Activated T-helper 2 cell treated with anti-CD3 and anti-CD28 coated beads, Interferon-gamma antibody, Interleukin-2, Interleukin-4, amounts not matched to agents 10 μg/mL and 5 μg/mL and 100 μg/mL, durations not matched to agents 14 hours and 24 hours and 36 hours (primary cell): ENCODE results near the gene NOP14. TPM values are rescaled to one million over a fixed set of nuclear protein-coding genes. Genes with fewer than 3 reads are reported as not detected.
A peak's percentile ranks its signal among the peaks of the same experiment; 100 is the strongest.

Experiments used
- DNase-seq: peaks from one replicate; pipeline ENCODE4 v3.0.0; 2021; ENCODE audit warnings: low spot score
- H3K27ac Mint-ChIP-seq: one replicate; pipeline ENCODE4 v1.8.0; 2021; ENCODE audit warnings: mixed read lengths
- H3K27me3 Mint-ChIP-seq: one replicate; pipeline ENCODE4 v1.8.0; 2021; ENCODE audit warnings: low read depth, mixed read lengths
- H3K36me3 Mint-ChIP-seq: one replicate; pipeline ENCODE4 v1.8.0; 2021; ENCODE audit warnings: low read depth, mixed read lengths
- H3K4me1 Mint-ChIP-seq: one replicate; pipeline ENCODE4 v1.8.0; 2021; ENCODE audit warnings: low read depth, mixed read lengths
- H3K4me3 Mint-ChIP-seq: one replicate; pipeline ENCODE4 v1.8.0; 2021; ENCODE audit warnings: low read depth, mild to moderate bottlenecking, moderate library complexity, mixed read lengths
- H3K9me3 Mint-ChIP-seq: one replicate; pipeline ENCODE4 v1.8.0; 2021; ENCODE audit warnings: mixed read lengths
- intact Hi-C: fragments of 100-400 bp; cut with micrococcal nuclease; formaldehyde crosslinking; loops from one replicate; pipeline ENCODE4 v1.15.1; 2023
- total RNA-seq: library from RNA; stranded (reverse); gene quantifications from 2 replicates; pipeline ENCODE4 v1.2.3, GENCODE V29; 2022

Gene NOP14
- total RNA-seq, 1 donor from 2014 or later: 106 TPM

DNA sequence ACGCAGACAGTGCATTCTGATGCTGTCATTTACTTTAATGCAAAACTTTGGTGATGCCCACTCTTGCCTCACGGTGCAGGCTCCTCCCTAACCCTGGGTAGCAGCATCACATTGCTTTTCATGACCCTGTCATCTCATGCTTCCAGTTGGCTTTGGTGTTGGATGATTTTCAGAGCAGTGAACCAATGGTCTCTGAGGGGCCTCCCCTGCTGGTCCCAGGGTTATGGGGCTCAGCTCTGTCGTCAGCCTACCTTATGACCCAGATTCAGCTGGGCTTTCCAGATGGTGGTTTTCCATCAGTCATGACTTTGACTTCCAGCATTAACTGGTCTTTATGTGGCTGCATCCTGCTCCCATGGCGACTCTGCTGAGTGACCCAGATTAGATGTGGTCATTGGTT, 56.0 kb downstream of the NOP14 start:
- H3K27ac Mint-ChIP-seq: no peak overlapping the region
- H3K4me1 Mint-ChIP-seq: peaks cover 13% of the 10 kb centered on the region
- peaks cover 81% of the 10 kb centered on the region for H3K36me3 Mint-ChIP-seq
- intact Hi-C loops: no loop called here
- no peak overlapping the region for H3K4me3 Mint-ChIP-seq
- H3K27me3 Mint-ChIP-seq: no peaks in the 10 kb centered on the region
- no peak for DNase-seq
- H3K9me3 Mint-ChIP-seq: no peaks in the 10 kb centered on the region

DNA sequence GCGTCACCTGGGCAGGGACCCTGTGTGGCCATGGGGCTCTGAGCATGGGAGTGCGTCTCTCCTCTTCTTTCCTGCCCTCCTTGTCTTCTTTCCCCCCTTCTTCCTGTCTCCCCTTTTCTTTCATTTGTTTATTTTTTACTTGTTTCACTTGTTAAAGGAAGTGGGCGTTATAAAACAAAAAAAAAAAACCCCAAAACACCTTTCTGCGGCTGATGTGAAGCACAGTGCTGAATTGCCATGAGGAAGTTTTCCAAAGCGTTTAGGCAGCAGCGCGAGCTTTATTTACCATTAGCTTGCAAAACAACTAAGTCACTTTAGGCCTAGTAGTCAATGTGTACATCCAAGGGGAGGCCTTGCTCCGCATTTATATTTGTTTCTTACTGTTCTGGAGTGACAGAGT, 57.0 kb downstream of the NOP14 start:
- Mint-ChIP-seq H3K27me3 (no peaks in the 10 kb centered on the region), H3K36me3 (peaks cover 77% of the 10 kb centered on the region), H3K4me1 (peaks cover 13% of the 10 kb centered on the region), H3K4me3 (no peak overlapping the region), H3K9me3 (no peaks in the 10 kb centered on the region), H3K27ac (peak overlapping the region; percentile 68)
- intact Hi-C loops: no loop called here
- no peak for DNase-seq

GRCh38 chr4:2905544-2905943, 57.7 kb downstream of the NOP14 start:
- intact Hi-C loops: no loop called here
- Mint-ChIP-seq H3K4me1 (peaks cover 13% of the 10 kb centered on the region), H3K36me3 (peaks cover 78% of the 10 kb centered on the region), H3K27me3 (no peaks in the 10 kb centered on the region), H3K27ac (no peak overlapping the region), H3K9me3 (no peaks in the 10 kb centered on the region), H3K4me3 (no peak overlapping the region)
- no peak for DNase-seq

GRCh38 chr4:2902126-2902525, 61.1 kb downstream of the NOP14 start:
- no peak overlapping the region for H3K4me3 Mint-ChIP-seq
- no peaks in the 10 kb centered on the region for H3K27me3 Mint-ChIP-seq
- no peaks in the 10 kb centered on the region for H3K9me3 Mint-ChIP-seq
- intact Hi-C loops: no loop called here
- H3K36me3 Mint-ChIP-seq: peaks cover 77% of the 10 kb centered on the region
- no peak overlapping the region for H3K27ac Mint-ChIP-seq
- peaks cover 13% of the 10 kb centered on the region for H3K4me1 Mint-ChIP-seq
- no peak for DNase-seq

DNA sequence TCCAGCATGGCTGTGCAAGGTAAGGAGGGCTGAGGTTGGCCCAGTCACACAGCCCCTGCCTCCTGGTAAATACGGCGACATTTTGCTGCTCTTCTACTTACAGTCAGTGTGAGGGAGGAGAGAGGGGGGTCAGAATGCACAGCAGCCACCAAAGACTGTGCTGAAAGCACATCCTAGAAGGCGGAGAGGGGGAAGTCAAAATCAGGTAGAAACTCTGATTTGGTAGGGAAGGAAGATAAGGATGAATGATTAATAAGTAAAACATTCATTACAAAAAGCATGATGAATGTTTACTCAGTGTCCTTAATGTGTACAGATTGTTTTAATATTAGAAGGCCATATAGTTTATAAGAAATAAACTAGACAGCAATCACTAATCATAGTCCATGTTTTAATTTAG, 62.0 kb downstream of the NOP14 start:
- intact Hi-C loops: no loop called here
- Mint-ChIP-seq H3K27me3 (no peaks in the 10 kb centered on the region), H3K4me1 (peaks cover 10% of the 10 kb centered on the region), H3K9me3 (no peaks in the 10 kb centered on the region), H3K4me3 (no peak overlapping the region), H3K36me3 (peaks cover 79% of the 10 kb centered on the region), H3K27ac (no peak overlapping the region)
- DNase-seq: no peak

- Mint-ChIP-seq H3K27me3 (no peaks in the 10 kb centered on the region), H3K9me3 (no peaks in the 10 kb centered on the region), H3K4me3 (no peak overlapping the region), H3K36me3 (peaks cover 78% of the 10 kb centered on the region), H3K27ac (no peak overlapping the region), H3K4me1 (peaks cover 7% of the 10 kb centered on the region)
- DNase-seq: no peak
- intact Hi-C loops: no loop called here
These were observed 62.5 kb downstream of the NOP14 start for GRCh38 chr4:2900741-2901140.

DNA sequence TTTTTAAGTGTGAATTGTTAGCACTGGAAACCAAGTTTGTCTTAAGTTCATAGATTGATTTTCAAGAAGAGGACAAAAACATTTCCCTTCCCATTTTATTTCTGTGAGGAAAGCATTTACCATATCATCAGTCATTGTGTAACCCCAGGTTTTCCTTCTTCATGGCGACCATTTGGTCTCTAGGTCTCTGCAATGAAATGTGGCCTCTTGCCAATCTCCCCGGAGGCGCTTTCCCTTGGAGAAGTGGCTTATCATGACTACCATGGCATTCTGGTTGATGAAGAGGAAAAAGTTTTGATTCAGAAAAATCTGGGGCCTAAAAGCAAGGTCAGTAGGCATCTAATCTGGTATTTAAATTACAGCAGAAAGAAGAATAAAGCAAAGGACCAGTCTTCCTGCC, 65.2 kb downstream of the NOP14 start:
- H3K27ac Mint-ChIP-seq: no peak overlapping the region
- no peaks in the 10 kb centered on the region for H3K9me3 Mint-ChIP-seq
- no peak overlapping the region for H3K4me3 Mint-ChIP-seq
- H3K27me3 Mint-ChIP-seq: no peaks in the 10 kb centered on the region
- DNase-seq: no peak
- H3K36me3 Mint-ChIP-seq: peaks cover 70% of the 10 kb centered on the region
- H3K4me1 Mint-ChIP-seq: no peaks in the 10 kb centered on the region
- intact Hi-C loops: no loop called here

DNA sequence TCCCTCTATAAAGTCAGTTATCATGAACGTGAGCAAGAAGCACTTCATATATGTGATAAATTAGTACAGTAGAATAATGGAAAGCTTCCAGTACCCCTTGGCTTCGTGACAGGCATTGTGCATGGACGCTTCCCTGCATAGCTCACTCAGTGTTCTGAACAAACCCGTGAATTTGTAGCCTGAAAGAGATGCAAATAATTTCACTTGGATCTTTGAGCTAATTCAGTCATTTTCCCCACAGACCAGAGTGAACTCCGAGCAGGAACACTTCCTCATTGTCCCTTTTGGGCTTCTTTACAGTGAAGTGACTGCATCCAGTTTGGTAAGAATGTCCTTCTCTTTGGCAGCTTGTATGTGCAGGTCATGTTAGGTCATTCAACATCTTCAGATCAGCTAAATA, 69.4 kb downstream of the NOP14 start:
- intact Hi-C loops: no loop called here
- Mint-ChIP-seq H3K27ac (no peak overlapping the region), H3K9me3 (no peaks in the 10 kb centered on the region), H3K4me1 (peaks cover 2% of the 10 kb centered on the region), H3K4me3 (no peak overlapping the region), H3K36me3 (peaks cover 49% of the 10 kb centered on the region), H3K27me3 (no peaks in the 10 kb centered on the region)
- DNase-seq: no peak

DNA sequence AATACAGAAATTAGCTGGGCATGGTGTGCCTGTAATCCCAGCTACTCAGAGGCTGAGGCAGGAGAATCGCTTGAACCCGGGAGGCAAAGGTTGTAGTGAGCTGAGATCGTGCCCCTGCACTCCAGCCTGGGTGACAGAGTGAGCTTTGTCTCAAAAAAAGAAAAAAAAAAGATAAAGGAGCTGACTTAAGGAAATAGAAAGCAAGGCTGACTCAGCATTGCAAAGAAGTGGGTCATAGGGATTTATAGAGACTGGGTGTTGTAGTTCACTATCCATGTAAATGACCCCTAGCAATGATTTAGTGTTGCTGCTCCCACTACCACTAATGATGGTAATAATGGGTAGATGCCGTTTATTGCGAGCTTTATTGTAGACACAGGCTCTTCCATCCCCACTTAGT, 71.9 kb downstream of the NOP14 start:
- intact Hi-C loops: no loop called here
- no peak overlapping the region for H3K27ac Mint-ChIP-seq
- H3K9me3 Mint-ChIP-seq: no peaks in the 10 kb centered on the region
- peaks cover 45% of the 10 kb centered on the region for H3K36me3 Mint-ChIP-seq
- peaks cover 2% of the 10 kb centered on the region for H3K4me1 Mint-ChIP-seq
- H3K27me3 Mint-ChIP-seq: no peaks in the 10 kb centered on the region
- H3K4me3 Mint-ChIP-seq: no peak overlapping the region
- DNase-seq: no peak

- H3K9me3 Mint-ChIP-seq: no peaks in the 10 kb centered on the region
- no peak overlapping the region for H3K4me3 Mint-ChIP-seq
- H3K4me1 Mint-ChIP-seq: peaks cover 2% of the 10 kb centered on the region
- no peak overlapping the region for H3K27ac Mint-ChIP-seq
- intact Hi-C loops: no loop called here
- peaks cover 52% of the 10 kb centered on the region for H3K36me3 Mint-ChIP-seq
- H3K27me3 Mint-ChIP-seq: no peaks in the 10 kb centered on the region
- DNase-seq: no peak
These were observed 74.3 kb downstream of the NOP14 start for GRCh38 chr4:2888886-2889285.

Other genes starting within 250 kb of the NOP14 start
- 69.2 and 72.1 TPM in 2 replicates for gene TNIP2, start 207.1 kb downstream of the NOP14 start, total RNA-seq
- gene SH3BP2, start 170.3 kb downstream of the NOP14 start, total RNA-seq: 64.3 and 72.7 TPM in 2 replicates
- 240 and 242 TPM in 2 replicates for gene ADD1, start 119.6 kb downstream of the NOP14 start, total RNA-seq
- gene GRK4, start 165 bp upstream of the NOP14 start, total RNA-seq: 4.5 and 4.6 TPM in 2 replicates
- gene HTT-AS, start 111.1 kb upstream of the NOP14 start, total RNA-seq: not detected in 2 replicates
- 65.3 and 71.9 TPM in 2 replicates for gene HTT, start 111.3 kb upstream of the NOP14 start, total RNA-seq